Amniotic stem cell (primary cell): ENCODE results near the gene S100A9.

ENCODE experiments used
- DNase-seq: peaks from one replicate; lab custom pipeline; 2025; lab: John Stamatoyannopoulos, UW

S100A9 gene

GRCh38 chr1:153361480-153362109 is 3.9 kb downstream of the S100A9 start:
- DNase-seq, result no peak

DNA sequence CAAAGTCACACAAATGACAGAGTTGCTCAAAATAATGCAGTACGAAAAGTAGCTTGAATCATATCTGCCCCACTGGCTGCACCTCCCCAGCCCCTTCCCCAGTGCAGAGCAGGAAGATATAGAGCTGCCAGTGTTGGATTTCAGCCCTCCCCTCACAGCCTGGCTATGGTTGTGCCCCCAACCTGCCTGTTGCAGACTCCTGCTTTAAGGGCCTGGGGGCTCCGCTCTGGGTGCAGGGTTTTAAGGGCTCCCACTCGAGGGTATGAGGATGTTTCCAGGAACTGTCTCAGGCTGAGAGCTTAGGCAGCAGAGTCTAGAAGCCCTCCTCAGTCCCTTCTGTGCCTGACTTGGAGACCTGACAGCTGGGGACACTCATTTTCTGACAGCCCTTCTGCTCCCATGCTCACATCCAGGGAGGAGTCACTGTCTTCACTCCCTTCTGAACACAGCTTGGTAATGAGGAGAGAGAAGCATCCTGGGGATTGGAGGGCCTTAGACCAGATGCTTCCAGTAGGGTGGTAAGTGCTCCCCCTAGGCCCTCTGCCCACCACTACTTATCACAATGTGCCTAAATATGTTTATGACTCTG is 4.6 kb downstream of the S100A9 start:
- no peak for DNase-seq

- DNase-seq, result no peak
Observed at GRCh38 chr1:153363641-153364040, 6.0 kb downstream of the S100A9 start.

- DNase-seq, result no peak
Observed at GRCh38 chr1:153364156-153364555, 6.5 kb downstream of the S100A9 start.

DNA sequence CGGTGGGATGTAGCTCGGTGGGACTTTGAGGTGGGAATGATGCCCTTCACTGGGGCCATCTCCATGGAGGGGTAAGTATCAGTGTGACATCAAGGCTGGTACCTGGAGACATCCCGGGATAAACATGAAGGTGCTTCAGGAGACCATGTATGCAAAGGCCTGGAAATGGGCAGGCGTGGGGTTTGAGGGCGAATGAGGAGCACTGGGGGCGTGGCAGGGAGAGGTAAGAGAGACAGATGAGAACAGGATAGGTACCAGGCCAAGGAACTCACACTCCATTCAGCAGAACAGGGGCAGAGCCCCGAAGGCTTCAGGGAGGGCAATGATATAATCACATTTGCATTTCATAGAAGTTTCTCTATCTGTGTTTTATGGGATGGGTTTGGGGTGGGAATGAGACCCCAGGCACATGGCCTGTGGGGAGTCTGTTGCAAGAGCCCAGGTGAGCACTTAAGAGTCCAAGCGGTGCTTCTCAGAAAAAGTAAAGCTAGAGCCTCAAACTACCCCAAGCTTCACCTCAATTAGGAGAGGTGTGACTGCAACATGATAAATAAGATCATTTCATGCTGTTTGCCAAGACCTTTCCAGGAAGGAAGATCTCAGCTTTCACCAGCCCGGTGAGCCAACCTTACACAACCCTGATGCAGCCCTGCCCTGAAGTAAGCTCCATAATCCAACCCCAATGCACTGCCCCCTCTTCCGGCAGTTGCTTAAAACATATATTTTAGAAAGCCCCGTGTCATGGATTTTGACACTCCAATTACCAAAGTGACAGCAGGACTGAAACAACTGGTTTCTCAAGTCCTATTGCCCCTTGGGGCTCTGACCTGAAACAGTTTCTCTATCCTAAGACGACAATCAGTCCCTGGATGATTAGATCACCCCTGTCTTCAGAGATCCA is 7.4 kb downstream of the S100A9 start:
- DNase-seq, result no peak

DNA sequence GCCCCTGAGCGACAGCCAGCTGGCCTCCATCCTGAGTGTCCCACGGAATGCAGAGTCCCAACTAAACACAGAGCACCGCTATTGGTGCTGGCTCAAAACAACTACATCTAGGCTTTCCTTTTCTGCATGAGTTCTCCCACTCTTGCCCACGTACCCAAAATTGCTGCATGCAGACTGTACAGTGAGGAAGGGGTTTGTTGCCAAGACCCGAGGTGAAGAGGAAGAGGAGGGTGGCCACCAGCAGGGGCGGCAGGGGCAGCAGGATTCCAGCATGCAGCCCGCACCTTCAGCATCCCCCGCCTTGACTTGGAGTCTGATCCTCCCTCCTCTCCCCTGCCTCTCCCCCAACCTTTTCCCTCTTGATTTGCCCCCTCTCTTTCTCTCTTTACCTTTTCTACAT is 8.0 kb downstream of the S100A9 start:
- no peak for DNase-seq

DNA sequence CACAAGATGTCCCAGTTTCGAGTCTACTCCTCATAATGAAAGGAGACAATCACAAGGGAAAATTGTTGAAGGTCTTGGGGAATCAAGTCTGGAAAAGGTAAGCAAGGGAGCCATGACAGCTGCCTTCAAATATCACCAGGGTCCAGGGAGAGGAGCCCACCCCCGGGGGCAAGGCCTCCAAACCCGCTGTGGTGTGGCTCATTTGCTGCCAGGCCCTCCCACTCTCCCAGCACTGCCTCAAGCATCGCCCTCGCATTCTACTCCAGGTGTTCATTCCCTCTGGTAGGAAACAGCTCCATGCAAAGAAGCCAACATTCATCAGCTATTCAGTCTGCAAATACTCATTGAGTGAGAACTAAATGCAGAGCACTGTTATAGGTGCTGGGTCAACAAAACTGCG is 8.6 kb downstream of the S100A9 start:
- DNase-seq, result no peak

- no peak for DNase-seq
Observed at GRCh38 chr1:153367090-153367489, 9.4 kb downstream of the S100A9 start.

DNA sequence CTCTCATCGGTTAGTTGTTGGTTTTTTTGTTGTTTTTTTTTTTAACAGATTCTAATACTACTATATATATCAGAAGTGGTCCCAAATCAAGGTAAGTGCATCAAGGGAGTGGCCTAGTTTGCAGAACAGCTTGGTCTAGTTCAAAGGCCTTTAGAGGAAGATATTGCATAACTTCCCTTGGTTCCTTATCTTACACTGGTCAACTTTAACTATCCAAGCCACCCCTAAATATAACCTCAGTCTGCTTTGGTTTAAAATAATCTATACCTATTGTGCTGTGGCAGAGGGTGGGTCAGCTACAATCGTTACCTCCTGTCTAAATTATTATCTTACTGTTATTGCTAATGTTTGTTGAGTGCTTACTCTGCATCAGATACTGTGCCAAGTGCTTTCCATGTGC is 10.8 kb downstream of the S100A9 start:
- DNase-seq, result no peak

- DNase-seq, result no peak
Observed at GRCh38 chr1:153370146-153370545, 12.5 kb downstream of the S100A9 start.

- DNase-seq, result no peak
Observed at GRCh38 chr1:153371231-153371630, 13.6 kb downstream of the S100A9 start.

- DNase-seq, result no peak
Observed at GRCh38 chr1:153372571-153372970, 14.9 kb downstream of the S100A9 start.

DNA sequence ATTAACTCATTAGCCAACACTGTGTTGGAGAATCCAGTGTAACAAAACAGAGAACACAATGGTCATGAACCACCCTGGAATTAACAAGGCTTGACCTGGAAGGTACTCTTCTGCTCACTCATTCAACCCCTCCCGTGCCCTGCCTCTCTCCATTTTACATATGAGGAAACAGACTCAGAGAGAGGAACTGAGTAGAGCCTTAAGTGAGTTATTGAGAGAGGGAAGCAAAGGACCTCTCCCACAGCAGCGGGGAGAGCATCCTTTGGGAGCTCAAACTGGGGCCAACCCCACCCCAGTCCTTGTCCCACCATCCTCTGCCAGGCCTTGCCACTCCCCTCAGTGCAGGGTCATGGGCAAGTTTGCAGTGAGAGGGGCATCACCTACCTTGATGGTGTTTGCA is 16.4 kb downstream of the S100A9 start:
- DNase-seq, result no peak

- no peak for DNase-seq
Observed at GRCh38 chr1:153375511-153375910, 17.9 kb downstream of the S100A9 start, which contains the start of gene S100A12. Gene S100A12 (minus strand): TSS chr1:153375621. CDS start chr1:153374592, 1,029 bp downstream.

DNA sequence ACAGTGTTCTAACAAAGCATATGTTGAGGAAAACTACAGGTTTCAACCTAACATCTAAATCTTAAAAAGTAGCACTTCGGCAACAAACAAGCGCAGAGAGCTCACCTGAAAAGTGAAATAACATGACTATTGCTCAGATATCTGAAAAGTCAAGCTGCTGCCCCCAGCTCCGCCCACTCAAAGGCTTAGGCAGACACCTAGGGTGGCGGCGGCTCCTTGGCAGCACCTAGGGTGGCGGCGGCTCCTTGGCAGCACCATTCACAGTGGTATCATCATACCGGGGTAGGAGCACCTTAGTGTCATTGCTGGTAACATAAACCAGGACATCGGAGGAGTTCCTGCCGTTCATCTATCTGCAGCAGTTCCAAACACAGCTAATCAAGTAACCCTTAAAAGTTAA is 21.9 kb downstream of the S100A9 start:
- DNase-seq, result no peak

GRCh38 chr1:153380711-153381110 is 23.1 kb downstream of the S100A9 start:
- no peak for DNase-seq

- DNase-seq, result no peak
Observed at GRCh38 chr1:153384958-153385580, 27.4 kb downstream of the S100A9 start.

GRCh38 chr1:153386500-153386901 is 28.8 kb downstream of the S100A9 start:
- DNase-seq, result no peak

GRCh38 chr1:153387001-153387400 is 29.3 kb downstream of the S100A9 start:
- no peak for DNase-seq

GRCh38 chr1:153387785-153388184 is 30.1 kb downstream of the S100A9 start:
- DNase-seq, result no peak

GRCh38 chr1:153389401-153389800 is 31.7 kb downstream of the S100A9 start:
- DNase-seq, result no peak
